Measurements from ENCODE around the gene TTLL1.

Gene TTLL1

GRCh38 chr22:43014869-43015676, 74.1 kb downstream of the TTLL1 start, which contains the start of gene PACSIN2:
PACSIN2 (minus strand) TSS chr22:43015149; CDS start chr22:42912080, 103,069 bp downstream.
- DNase-seq (ENCODE audit: extremely low read depth in 1 of 2, low read depth in 1 of 2), result peak; percentile 96 to 99

GRCh38 chr22:43014316-43014868, 74.8 kb downstream of the TTLL1 start:
- DNase-seq (ENCODE audit: extremely low read depth in 1 of 2, low read depth in 1 of 2), result no peak

- DNase-seq (ENCODE audit: extremely low read depth in 1 of 2, low read depth in 1 of 2), result no peak
Measured at GRCh38 chr22:43013355-43014315, 75.6 kb downstream of the TTLL1 start.

DNA sequence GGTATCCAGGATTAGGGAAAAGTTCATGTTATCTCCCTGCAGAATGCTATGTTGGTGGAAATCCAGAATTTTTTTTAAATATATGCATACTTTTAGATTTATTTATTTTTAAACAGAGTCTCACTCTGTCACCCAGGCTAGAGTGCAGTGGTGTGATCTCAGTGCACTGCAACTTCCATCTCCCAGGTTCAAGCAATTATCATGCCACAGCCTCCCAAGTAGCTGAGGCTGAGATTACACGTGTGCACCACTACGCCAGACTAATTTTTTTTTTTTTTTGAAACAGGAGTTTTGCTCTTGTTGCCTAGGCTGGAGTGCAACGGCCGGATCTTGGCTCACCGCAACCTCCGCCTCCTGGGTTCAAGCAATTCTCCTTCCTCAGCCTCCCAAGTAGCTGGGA, 76.8 kb downstream of the TTLL1 start:
- DNase-seq (ENCODE audit: extremely low read depth in 1 of 2, low read depth in 1 of 2), result no peak

GRCh38 chr22:43011079-43011478, 78.1 kb downstream of the TTLL1 start:
- no peak for DNase-seq (ENCODE audit: extremely low read depth in 1 of 2, low read depth in 1 of 2)

DNA sequence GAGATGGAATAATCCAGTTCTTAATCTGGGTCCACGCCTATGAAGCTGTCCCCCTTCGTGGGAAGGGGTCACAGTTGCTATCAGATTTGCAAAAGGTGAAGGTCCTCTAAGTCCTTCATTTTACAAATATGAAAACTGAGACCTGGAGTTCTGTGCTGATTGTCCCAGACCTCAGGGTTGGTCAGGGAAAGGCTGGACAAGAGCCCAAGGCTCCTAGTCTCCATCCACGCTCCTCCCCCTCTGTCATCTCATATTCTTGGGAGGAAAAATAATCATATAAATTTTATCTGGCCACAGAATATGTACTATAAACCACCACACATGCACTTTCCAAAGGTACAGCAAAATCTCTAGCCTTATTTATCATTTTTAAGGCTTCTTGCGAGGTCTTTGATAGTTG, 79.7 kb downstream of the TTLL1 start:
- no peak for DNase-seq (ENCODE audit: extremely low read depth in 1 of 2, low read depth in 1 of 2)

DNA sequence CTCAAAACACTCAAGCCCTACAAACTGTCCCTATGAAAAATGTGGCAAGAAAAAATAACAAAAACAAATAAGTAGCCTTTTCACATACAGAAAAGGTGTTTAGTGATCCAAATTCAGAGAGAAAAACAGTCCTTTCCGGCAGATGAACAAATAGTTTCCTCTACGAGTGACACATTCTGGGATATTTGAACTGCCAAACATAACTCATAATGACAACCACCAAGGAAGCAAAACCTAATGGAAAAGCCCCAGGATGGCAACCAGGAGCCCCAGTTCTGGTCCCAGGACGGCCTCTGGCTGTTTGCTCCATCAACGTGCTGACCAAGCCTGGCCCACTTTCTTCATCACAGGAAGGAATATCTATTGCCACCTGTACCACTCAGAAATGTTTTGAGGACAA, 80.3 kb downstream of the TTLL1 start:
- DNase-seq (ENCODE audit: extremely low read depth in 1 of 2, low read depth in 1 of 2), result no peak

- no peak for DNase-seq (ENCODE audit: extremely low read depth in 1 of 2, low read depth in 1 of 2)
Measured at GRCh38 chr22:43008509-43008908, 80.7 kb downstream of the TTLL1 start.

GRCh38 chr22:43007519-43008102, 81.6 kb downstream of the TTLL1 start:
- no peak for DNase-seq (ENCODE audit: extremely low read depth in 1 of 2, low read depth in 1 of 2)

GRCh38 chr22:43006753-43007152, 82.4 kb downstream of the TTLL1 start:
- DNase-seq (ENCODE audit: extremely low read depth in 1 of 2, low read depth in 1 of 2), result no peak

- DNase-seq (ENCODE audit: extremely low read depth in 1 of 2, low read depth in 1 of 2), result no peak
Measured at GRCh38 chr22:43006016-43006505, 83.1 kb downstream of the TTLL1 start.

- no peak for DNase-seq (ENCODE audit: extremely low read depth in 1 of 2, low read depth in 1 of 2)
Measured at GRCh38 chr22:43005106-43005505, 84.1 kb downstream of the TTLL1 start.

GRCh38 chr22:43004362-43005035, 84.7 kb downstream of the TTLL1 start:
- no peak for DNase-seq (ENCODE audit: extremely low read depth in 1 of 2, low read depth in 1 of 2)

- DNase-seq (ENCODE audit: extremely low read depth in 1 of 2, low read depth in 1 of 2), result no peak
Measured at GRCh38 chr22:43002202-43002586, 87.0 kb downstream of the TTLL1 start.

- no peak for DNase-seq (ENCODE audit: extremely low read depth in 1 of 2, low read depth in 1 of 2)
Measured at GRCh38 chr22:43001271-43002201, 87.7 kb downstream of the TTLL1 start.

GRCh38 chr22:43000441-43001175, 88.6 kb downstream of the TTLL1 start:
- DNase-seq (ENCODE audit: extremely low read depth in 1 of 2, low read depth in 1 of 2), result peak in 1 of 2 donors; percentile 61

DNA sequence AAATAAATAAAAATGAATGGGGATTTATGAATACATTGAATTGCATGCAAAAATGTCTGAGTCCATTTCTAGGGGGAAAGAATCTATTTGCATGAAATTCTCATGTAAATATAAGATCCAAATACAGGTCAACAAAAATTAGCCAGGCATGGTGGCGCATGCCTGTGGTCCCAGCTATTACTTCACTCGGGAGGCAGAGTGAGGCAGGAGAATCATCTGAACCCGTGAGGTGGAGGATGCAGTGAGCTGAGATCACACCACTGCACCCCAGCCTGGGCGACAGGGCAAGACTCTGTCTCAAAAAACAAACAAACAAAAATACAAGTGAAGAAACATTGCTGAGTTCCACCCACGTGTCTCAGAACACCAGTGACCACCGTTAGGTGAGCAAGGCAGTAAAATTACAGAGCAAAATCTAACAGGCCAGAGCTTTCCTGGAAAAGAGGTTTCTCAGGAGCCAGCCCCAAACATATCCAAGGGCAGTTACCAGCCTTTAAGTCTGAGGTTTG, 91.6 kb downstream of the TTLL1 start:
- no peak for DNase-seq (ENCODE audit: extremely low read depth in 1 of 2, low read depth in 1 of 2)

DNA sequence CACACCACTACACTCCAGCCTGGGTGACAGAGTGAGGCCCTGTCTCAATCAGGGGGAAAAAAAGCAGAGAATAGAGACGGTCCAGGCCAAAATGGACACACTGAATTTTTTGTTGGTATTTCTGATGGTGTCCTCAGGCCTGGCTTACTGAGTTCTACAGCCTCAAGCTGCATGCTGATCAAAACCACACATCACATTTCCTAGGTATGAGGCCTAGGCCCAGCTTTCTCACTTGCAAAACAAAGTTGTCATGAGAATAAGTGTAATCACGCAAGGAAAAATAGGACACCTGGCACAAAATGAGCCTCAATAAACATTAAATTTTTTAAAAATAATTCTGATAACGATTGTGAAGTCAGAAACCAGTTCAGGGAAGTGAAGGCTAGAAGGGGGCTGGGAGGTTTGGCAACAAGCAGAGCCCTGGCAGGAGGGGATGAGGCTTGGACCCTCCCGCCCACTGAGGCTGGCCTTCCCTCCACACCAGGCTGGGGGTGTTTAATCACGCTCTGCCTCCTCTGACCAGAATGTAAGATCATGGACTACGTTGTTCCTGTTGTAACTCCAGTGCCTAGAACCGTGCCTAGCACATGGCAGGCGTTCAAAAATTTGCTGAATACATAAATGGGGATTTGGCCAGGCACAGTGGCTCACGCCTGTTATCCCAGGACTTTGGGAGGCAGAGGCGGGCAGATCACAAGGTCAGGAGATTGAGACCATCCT, 92.4 kb downstream of the TTLL1 start:
- DNase-seq (ENCODE audit: extremely low read depth in 1 of 2, low read depth in 1 of 2), result no peak
